Activated CD8-positive, alpha-beta T cell treated with anti-CD3 and anti-CD28 coated beads for 36 hours (primary cell): ENCODE results near the gene MRPS11. TPM values are rescaled to one million over a fixed set of nuclear protein-coding genes. Genes with fewer than 3 reads are reported as not detected.

ENCODE experiments used
- ATAC-seq: fragments of 200-7000 bp; cut with Tn5 transposase; one replicate; pipeline ENCODE4 v1.10.0; 2021; ENCODE audit warnings: mild to moderate bottlenecking, moderate library complexity
- CTCF ChIA-PET: fragments of 350-600 bp; sonication (Branson Sonifier 250); formaldehyde crosslinking; loops from one replicate; lab custom pipeline; 2021; ENCODE audit warnings: antibody characterized with exemption; lab: Charles Lee
- POLR2A ChIA-PET: fragments of 350-600 bp; sonication (Branson Sonifier 250); formaldehyde crosslinking; loops from one replicate; lab custom pipeline; 2021; ENCODE audit warnings: antibody characterized with exemption; lab: Charles Lee
- DNase-seq: peaks from one replicate; pipeline ENCODE4 v3.0.0-alpha.2; 2020
- H3K27ac Mint-ChIP-seq: one replicate; pipeline ENCODE4 v1.8.0; 2021; ENCODE audit warnings: mild to moderate bottlenecking, mixed read lengths
- H3K27me3 Mint-ChIP-seq: one replicate; pipeline ENCODE4 v1.8.0; 2021; ENCODE audit warnings: mixed read lengths
- H3K36me3 Mint-ChIP-seq: one replicate; pipeline ENCODE4 v1.8.0; 2021; ENCODE audit warnings: low read depth, mixed read lengths
- H3K4me1 Mint-ChIP-seq: one replicate; pipeline ENCODE4 v1.8.0; 2021; ENCODE audit warnings: low read depth, mixed read lengths
- H3K4me3 Mint-ChIP-seq: one replicate; pipeline ENCODE4 v1.8.0; 2021; ENCODE audit warnings: mild to moderate bottlenecking, moderate library complexity, mixed read lengths
- H3K9me3 Mint-ChIP-seq: one replicate; pipeline ENCODE4 v1.8.0; 2021; ENCODE audit warnings: mixed read lengths
- intact Hi-C: fragments of 100-400 bp; cut with micrococcal nuclease; formaldehyde crosslinking; loops from one replicate; pipeline ENCODE4 v1.10.0; 2022
- total RNA-seq, 2 experiments: library from RNA; stranded (reverse); gene quantifications; one replicate each; pipeline ENCODE4 v1.2.3, GENCODE V29; 2021
- TF ChIP-seq, protein P1 (sequence below): fragments of 200-600 bp; IDR thresholded peaks from one replicate; pipeline ENCODE4 v1.8.0; 2022; ENCODE audit warnings: antibody characterized with exemption, mild to moderate bottlenecking

MRPS11 gene
- total RNA-seq, 2 experiments from 2014 or later = 54.3 to 55.4 TPM

- Mint-ChIP-seq H3K9me3 (no peaks in the 10 kb centered on the region), H3K36me3 (peaks cover 21% of the 10 kb centered on the region), H3K4me1 (peaks cover 6% of the 10 kb centered on the region), H3K27me3 (no peaks in the 10 kb centered on the region), H3K4me3 (no peak overlapping the region), H3K27ac (no peak overlapping the region)
- DNase-seq (no peak), ATAC-seq (no peak)
- intact Hi-C loops = no loop called here
- TF ChIP-seq, protein P1, sequence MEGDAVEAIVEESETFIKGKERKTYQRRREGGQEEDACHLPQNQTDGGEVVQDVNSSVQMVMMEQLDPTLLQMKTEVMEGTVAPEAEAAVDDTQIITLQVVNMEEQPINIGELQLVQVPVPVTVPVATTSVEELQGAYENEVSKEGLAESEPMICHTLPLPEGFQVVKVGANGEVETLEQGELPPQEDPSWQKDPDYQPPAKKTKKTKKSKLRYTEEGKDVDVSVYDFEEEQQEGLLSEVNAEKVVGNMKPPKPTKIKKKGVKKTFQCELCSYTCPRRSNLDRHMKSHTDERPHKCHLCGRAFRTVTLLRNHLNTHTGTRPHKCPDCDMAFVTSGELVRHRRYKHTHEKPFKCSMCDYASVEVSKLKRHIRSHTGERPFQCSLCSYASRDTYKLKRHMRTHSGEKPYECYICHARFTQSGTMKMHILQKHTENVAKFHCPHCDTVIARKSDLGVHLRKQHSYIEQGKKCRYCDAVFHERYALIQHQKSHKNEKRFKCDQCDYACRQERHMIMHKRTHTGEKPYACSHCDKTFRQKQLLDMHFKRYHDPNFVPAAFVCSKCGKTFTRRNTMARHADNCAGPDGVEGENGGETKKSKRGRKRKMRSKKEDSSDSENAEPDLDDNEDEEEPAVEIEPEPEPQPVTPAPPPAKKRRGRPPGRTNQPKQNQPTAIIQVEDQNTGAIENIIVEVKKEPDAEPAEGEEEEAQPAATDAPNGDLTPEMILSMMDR = no peak
- ChIA-PET POLR2A (no interaction called here), CTCF (no interaction called here)
Observed at GRCh38 chr15:88506628-88507027, 39.1 kb downstream of the MRPS11 start.

DNA sequence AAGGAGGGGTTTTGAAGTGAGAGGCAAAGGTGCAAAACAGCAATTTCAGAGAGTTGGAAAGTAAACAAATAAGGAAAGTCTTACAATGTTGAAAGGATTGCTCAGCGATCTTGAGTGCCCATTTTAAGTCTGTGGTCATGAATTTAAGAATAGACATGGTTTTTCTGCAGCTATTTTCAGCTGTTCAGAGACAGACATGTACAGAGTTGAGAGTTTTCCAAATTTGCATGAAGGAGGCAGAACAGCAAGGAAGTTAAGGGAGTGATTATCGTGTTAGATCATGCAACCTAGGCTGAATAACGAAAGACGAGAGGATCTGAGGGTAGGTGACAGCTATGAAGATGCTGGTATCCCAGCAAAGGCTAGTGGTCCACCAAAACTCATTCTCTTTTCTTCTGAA lies 41.8 kb downstream of the MRPS11 start:
- H3K36me3 Mint-ChIP-seq = peaks cover 18% of the 10 kb centered on the region
- CTCF ChIA-PET = no interaction called here
- DNase-seq = no peak
- POLR2A ChIA-PET = no interaction called here
- TF ChIP-seq, protein P1 = no peak
- no peaks in the 10 kb centered on the region for H3K27me3 Mint-ChIP-seq
- no peak overlapping the region for H3K27ac Mint-ChIP-seq
- intact Hi-C loops = no loop called here
- H3K4me1 Mint-ChIP-seq = peaks cover 6% of the 10 kb centered on the region
- no peak for ATAC-seq
- H3K4me3 Mint-ChIP-seq = no peak overlapping the region
- H3K9me3 Mint-ChIP-seq = no peaks in the 10 kb centered on the region

- Mint-ChIP-seq H3K4me1 (peaks cover 6% of the 10 kb centered on the region), H3K27me3 (no peaks in the 10 kb centered on the region), H3K36me3 (peaks cover 18% of the 10 kb centered on the region), H3K27ac (peak overlapping the region; percentile 47), H3K4me3 (no peak overlapping the region), H3K9me3 (no peaks in the 10 kb centered on the region)
- CTCF ChIA-PET = no interaction called here
- POLR2A ChIA-PET = no interaction called here
- intact Hi-C loops = no loop called here
- DNase-seq (no peak), ATAC-seq (no peak)
- TF ChIP-seq, protein P1 = no peak
Observed at GRCh38 chr15:88509964-88510363, 42.5 kb downstream of the MRPS11 start.

DNA sequence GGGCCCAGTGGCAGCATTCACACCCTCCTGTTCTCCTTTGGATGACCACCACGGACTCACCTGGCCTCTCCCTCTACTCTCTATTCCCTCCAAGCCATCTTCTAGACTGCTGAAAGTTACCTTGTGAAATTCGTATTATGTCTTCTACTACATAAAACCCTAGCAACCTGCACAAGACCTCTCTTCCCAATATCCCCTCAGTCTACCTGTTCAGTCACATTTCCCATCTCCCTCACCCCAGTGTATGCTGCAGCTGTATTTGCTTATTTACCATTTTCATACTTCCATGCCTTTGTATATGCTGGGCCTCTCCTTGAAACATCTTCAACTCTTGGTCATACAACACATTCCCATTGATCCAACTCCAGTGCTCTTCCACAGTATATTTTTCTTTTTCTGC lies 43.7 kb downstream of the MRPS11 start:
- no peaks in the 10 kb centered on the region for H3K27me3 Mint-ChIP-seq
- ATAC-seq (no peak), DNase-seq (no peak)
- POLR2A ChIA-PET = no interaction called here
- CTCF ChIA-PET = no interaction called here
- H3K4me1 Mint-ChIP-seq = peaks cover 6% of the 10 kb centered on the region
- H3K9me3 Mint-ChIP-seq = no peaks in the 10 kb centered on the region
- H3K4me3 Mint-ChIP-seq = no peak overlapping the region
- H3K36me3 Mint-ChIP-seq = peaks cover 18% of the 10 kb centered on the region
- H3K27ac Mint-ChIP-seq = no peak overlapping the region
- intact Hi-C loops = no loop called here
- TF ChIP-seq, protein P1 = no peak

- ChIA-PET CTCF (interaction anchor here (1.3 kb wide), 1 partner anchor 9 kb away, joined by 4 read pairs; no protein-coding TSS in a partner anchor), POLR2A (interaction anchor here (1.0 kb wide), 1 partner anchor 10 kb away, joined by 5 read pairs; no protein-coding TSS in a partner anchor)
- Mint-ChIP-seq H3K27me3 (no peaks in the 10 kb centered on the region), H3K27ac (no peak overlapping the region), H3K9me3 (no peaks in the 10 kb centered on the region), H3K4me3 (no peak overlapping the region), H3K36me3 (peaks cover 18% of the 10 kb centered on the region), H3K4me1 (peaks cover 6% of the 10 kb centered on the region)
- ATAC-seq = no peak
- TF ChIP-seq, protein P1 = no peak
- no peak for DNase-seq
- intact Hi-C loops = no loop called here
Observed at GRCh38 chr15:88512078-88512477, 44.6 kb downstream of the MRPS11 start.
